ENCODE data around the gene CDH22.

The CDH22 gene

GRCh38 chr20:46343348-46343974 lies 35.2 kb upstream of the CDH22 start:
- no peak for DNase-seq (ENCODE audit: low read depth in 3 of 3, low spot score in 1 of 3)

- DNase-seq (ENCODE audit: low read depth in 3 of 3, low spot score in 1 of 3): no peak
These were observed 34.4 kb upstream of the CDH22 start for GRCh38 chr20:46342451-46343347.

- no peak for DNase-seq (ENCODE audit: low read depth in 3 of 3, low spot score in 1 of 3)
These were observed 33.7 kb upstream of the CDH22 start for GRCh38 chr20:46342010-46342378.

- DNase-seq (ENCODE audit: low read depth in 3 of 3, low spot score in 1 of 3): no peak
These were observed 33.0 kb upstream of the CDH22 start for GRCh38 chr20:46341074-46342009.

GRCh38 chr20:46339037-46339436 lies 30.7 kb upstream of the CDH22 start:
- DNase-seq (ENCODE audit: low read depth in 3 of 3, low spot score in 1 of 3): no peak

GRCh38 chr20:46336735-46337134 lies 28.4 kb upstream of the CDH22 start:
- DNase-seq (ENCODE audit: low read depth in 3 of 3, low spot score in 1 of 3): no peak

- DNase-seq (ENCODE audit: low read depth in 3 of 3, low spot score in 1 of 3): no peak
These were observed 26.1 kb upstream of the CDH22 start for GRCh38 chr20:46334303-46334904.

- no peak for DNase-seq (ENCODE audit: low read depth in 3 of 3, low spot score in 1 of 3)
These were observed 25.1 kb upstream of the CDH22 start for GRCh38 chr20:46333161-46333991.

- no peak for DNase-seq (ENCODE audit: low read depth in 3 of 3, low spot score in 1 of 3)
These were observed 24.3 kb upstream of the CDH22 start for GRCh38 chr20:46332373-46333160.

- DNase-seq (ENCODE audit: low read depth in 3 of 3, low spot score in 1 of 3): no peak
These were observed 23.5 kb upstream of the CDH22 start for GRCh38 chr20:46331611-46332361.

GRCh38 chr20:46330831-46331371 lies 22.6 kb upstream of the CDH22 start:
- no peak for DNase-seq (ENCODE audit: low read depth in 3 of 3, low spot score in 1 of 3)

- DNase-seq (ENCODE audit: low read depth in 3 of 3, low spot score in 1 of 3): no peak
These were observed 21.9 kb upstream of the CDH22 start for GRCh38 chr20:46330072-46330763.

GRCh38 chr20:46328200-46328882 lies 20.0 kb upstream of the CDH22 start:
- no peak for DNase-seq (ENCODE audit: low read depth in 3 of 3, low spot score in 1 of 3)

- DNase-seq (ENCODE audit: low read depth in 3 of 3, low spot score in 1 of 3): no peak
These were observed 19.3 kb upstream of the CDH22 start for GRCh38 chr20:46327557-46327956.

GRCh38 chr20:46325789-46326188 lies 17.5 kb upstream of the CDH22 start:
- DNase-seq (ENCODE audit: low read depth in 3 of 3, low spot score in 1 of 3): no peak

- no peak for DNase-seq (ENCODE audit: low read depth in 3 of 3, low spot score in 1 of 3)
These were observed 16.8 kb upstream of the CDH22 start for GRCh38 chr20:46324960-46325703.

- no peak for DNase-seq (ENCODE audit: low read depth in 3 of 3, low spot score in 1 of 3)
These were observed 16.1 kb upstream of the CDH22 start for GRCh38 chr20:46324379-46324778.

Data from stimulated activated CD4-positive, alpha-beta T cell treated with anti-CD3 and anti-CD28 coated beads, TNF-alpha, amount 100 ng/mL, for 1 hour (primary cell).